K562 (cell line): Measurements from ENCODE around the gene MOCS3.

Experiments
- CTCF ChIP-seq, 3 experiments: IDR thresholded peaks in 2 of 3; conservative IDR thresholded peaks in 1 of 3; 2 replicates each; pipeline ENCODE4 v1.5.1; 2011 to 2012; ENCODE audit warnings: low read length in 3 of 3, mild to moderate bottlenecking in 3 of 3, control low read depth in 2 of 3, improper control_type of control experiment in 1 of 3, inconsistent platforms in 1 of 3, low read depth in 1 of 3, mixed read lengths in 1 of 3, moderate library complexity in 1 of 3; ENCODE audit not compliant: insufficient read depth in 2 of 3
- EZH2 ChIP-seq: IDR thresholded peaks from 2 replicates; pipeline ENCODE4 v1.6.1; 2012; ENCODE audit warnings: low read depth, mild to moderate bottlenecking, inconsistent platforms, low read length, borderline replicate concordance
- FOXK2 ChIP-seq, 2 experiments: fragments of 450-650 bp; IDR thresholded peaks in 1 of 2; conservative IDR thresholded peaks in 1 of 2; 2 replicates each; pipeline ENCODE4 v1.6.1; 2016; ENCODE audit warnings: low read depth in 2 of 2, mild to moderate bottlenecking in 1 of 2
- NCOA1 ChIP-seq: fragments of 450-650 bp; IDR thresholded peaks from 2 replicates; pipeline ENCODE4 v1.6.1; 2016; ENCODE audit warnings: low read depth
- POLR2A ChIP-seq: fragments of 450-650 bp; conservative IDR thresholded peaks from 2 replicates; pipeline ENCODE4 v1.6.1; 2016
- SMARCA5 ChIP-seq: fragments of 450-650 bp; IDR thresholded peaks from 2 replicates; pipeline ENCODE4 v1.6.1; 2016
- ZNF184 ChIP-seq: sonication (generic); formaldehyde crosslinking; IDR thresholded peaks from 2 replicates; pipeline ENCODE4 v1.5.0; 2020; ENCODE audit warnings: missing genetic modification reagents

DNA sequence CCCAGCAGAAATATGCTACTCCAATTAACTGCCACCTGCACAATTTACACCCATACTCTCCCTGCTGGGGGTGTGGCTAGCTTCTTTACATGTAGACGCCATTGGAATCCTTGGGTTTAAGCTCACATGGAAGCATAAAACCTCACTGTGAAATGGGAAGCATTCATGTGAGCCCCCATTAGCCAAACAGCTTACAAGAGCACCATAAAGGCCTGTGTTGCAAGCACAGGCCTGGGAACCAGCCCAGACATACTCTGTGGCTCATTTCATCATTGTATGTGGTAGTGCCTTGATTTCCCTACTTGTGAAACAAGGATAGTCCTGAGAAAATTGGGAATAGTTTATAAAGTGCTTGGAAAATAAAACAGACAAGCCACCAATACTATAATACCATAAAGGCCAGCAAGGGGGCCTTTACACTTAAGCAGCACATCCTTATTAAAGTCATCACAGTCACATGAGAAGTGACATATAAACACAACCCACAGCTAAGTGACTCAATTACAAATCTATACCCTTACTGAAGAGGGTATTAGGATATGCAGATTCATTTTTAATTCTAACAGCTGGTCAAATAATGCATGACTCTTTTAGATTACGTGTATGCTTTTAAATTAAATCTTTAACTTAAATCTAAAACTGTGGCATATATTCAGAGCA, 34.2 kb upstream of the MOCS3 start:
- TF ChIP-seq POLR2A (no peak), SMARCA5 (no peak), FOXK2 (conservative IDR thresholded peaks at IDR 0.05 in 1 of 2, IDR thresholded peaks at IDR 0.05 in 1 of 2; ENCODE audit: low read depth in 2 of 2) (no peak), ZNF184 (CRISPR knock-in tag) (no peak), NCOA1 (no peak), CTCF (IDR thresholded peaks at IDR 0.05 in 2 of 3, conservative IDR thresholded peaks at IDR 0.05 in 1 of 3; ENCODE audit: insufficient read depth in 2 of 3, low read depth in 1 of 3, low read length in 3 of 3) (no peak), EZH2 (no peak)
